ENCODE measurements around the gene LSMEM2. TPM values are rescaled to one million over a fixed set of nuclear protein-coding genes. Genes with fewer than 3 reads are reported as not detected.

Gene LSMEM2
- total and polyA plus RNA-seq, 11 donors, result 1.3 to 68.3 (median 29.7) TPM

GRCh38 chr3:50296721-50297383, 18.0 kb downstream of the LSMEM2 start:
- no peaks in the 10 kb centered on the region for H3K9me3 ChIP-seq
- no peaks in the 10 kb centered on the region for H3K27me3 ChIP-seq
- no peak overlapping the region for H3K4me3 ChIP-seq
- intact Hi-C loops (cut with DNase I), result loop anchor here in 1 of 10 donors (10.0 kb wide), 1 partner anchor 362 kb away; no protein-coding TSS in a partner anchor
- ATAC-seq, result no peak
- TF ChIP-seq CTCF (IDR thresholded peaks at IDR 0.05) (no peak), POLR2A (IDR thresholded peaks at IDR 0.05) (no peak)
- no peak overlapping the region for H3K27ac ChIP-seq
- H3K36me3 ChIP-seq, result peaks cover 0 to 9% (median 0%) of the 10 kb centered on the region in 9 donors
- peak in 2 of 5 donors; percentile 9 to 55 for DNase-seq
- 91 to 96% (median 94%) methylated on average over 17 to 18 of the region's 18 CpGs for WGBS, 4 donors
- H3K4me1 ChIP-seq, result peaks cover 11 to 50% (median 38%) of the 10 kb centered on the region in 12 donors

DNA sequence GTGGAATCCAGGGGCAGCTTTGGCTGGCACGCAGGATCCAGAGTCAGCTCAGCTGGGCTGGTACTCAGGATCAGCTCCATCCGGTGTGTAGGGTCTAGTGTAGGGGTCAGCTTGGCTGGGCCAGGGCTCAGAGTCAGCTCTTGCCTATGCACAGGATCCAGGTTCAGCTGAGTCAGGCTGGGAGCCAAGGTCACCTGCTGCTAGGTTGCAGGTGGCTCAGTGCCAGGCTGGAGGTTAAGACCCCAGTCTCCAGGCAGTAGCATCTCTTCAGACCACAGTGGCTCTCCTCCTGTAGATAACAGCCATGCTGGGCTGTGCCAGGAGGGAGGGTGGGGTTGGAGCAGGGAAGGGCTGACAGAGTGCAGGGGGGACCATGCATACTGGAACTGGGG, 18.5 kb downstream of the LSMEM2 start:
- Histone ChIP-seq H3K4me1 (peaks cover 11 to 55% (median 43%) of the 10 kb centered on the region in 12 donors), H3K27me3 (no peaks in the 10 kb centered on the region), H3K36me3 (peaks cover 0 to 15% (median 0%) of the 10 kb centered on the region in 9 donors), H3K27ac (peak overlapping the region in 1 of 12 donors; percentile 75), H3K9me3 (no peaks in the 10 kb centered on the region), H3K4me3 (no peak overlapping the region)
- intact Hi-C loops (cut with DNase I), result loop anchor here in 1 of 10 donors (10.0 kb wide), 1 partner anchor 363 kb away; no protein-coding TSS in a partner anchor
- DNase-seq (peak in 1 of 5 donors; percentile 11), ATAC-seq (no peak)
- TF ChIP-seq POLR2A (IDR thresholded peaks at IDR 0.05) (no peak), CTCF (IDR thresholded peaks at IDR 0.05) (no peak)
- 81 to 95% (median 86%) methylated on average over 2 of the region's 2 CpGs for WGBS, 4 donors

DNA sequence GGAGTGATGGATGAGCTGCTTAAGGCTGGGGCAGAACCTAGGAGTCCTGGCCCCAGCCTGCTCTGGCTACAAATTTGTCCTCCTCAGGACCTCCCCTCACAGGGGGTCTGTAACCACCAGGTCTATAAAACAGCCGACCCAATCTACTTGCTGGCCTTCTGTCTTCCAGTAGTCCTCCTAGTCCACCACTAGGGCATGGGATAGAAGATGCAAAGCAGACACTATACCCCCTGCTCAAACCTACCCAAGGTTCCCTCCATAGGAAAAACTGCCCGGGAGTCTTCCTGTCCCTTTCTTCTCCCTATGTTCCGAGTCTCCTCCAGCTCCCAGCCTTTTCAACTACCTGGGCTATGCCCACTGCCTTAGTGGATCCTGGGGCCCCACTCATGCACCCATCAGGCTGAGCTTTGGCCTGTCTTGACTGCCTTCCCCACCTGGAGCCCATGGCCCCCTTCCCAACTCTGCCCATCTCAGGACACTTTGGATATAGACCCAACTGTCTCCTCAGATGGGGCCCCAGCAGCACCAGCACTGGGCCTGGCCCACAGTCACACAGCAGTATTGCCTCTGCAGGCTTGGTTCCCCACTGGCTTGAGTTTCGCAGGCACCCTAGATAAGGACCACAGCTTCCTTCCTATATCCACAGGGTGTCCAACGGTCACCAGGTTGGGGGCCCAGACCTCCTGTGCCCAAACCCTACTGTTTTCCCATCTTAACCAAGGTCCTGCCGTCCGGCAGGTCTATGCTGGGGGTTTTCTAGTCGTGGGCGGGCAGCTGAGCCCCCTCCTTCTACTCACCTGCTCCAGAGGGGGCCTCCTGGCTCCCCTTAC, 19.2 kb downstream of the LSMEM2 start:
- DNase-seq (peak in 1 of 5 donors; percentile 10), ATAC-seq (no peak)
- H3K27ac ChIP-seq, result peak overlapping the region; percentile 75 to 97 (median 92)
- peaks cover 11 to 56% (median 42%) of the 10 kb centered on the region in 12 donors for H3K4me1 ChIP-seq
- no peaks in the 10 kb centered on the region for H3K9me3 ChIP-seq
- TF ChIP-seq POLR2A (IDR thresholded peaks at IDR 0.05), result no peak
- peak in 1 of 12 donors; percentile 5 for TF ChIP-seq CTCF (IDR thresholded peaks at IDR 0.05)
- peak overlapping the region; percentile 16 to 81 (median 67) for H3K4me3 ChIP-seq
- WGBS, 4 donors, result 48 to 61% (median 56%) methylated on average over 9 of the region's 9 CpGs
- H3K36me3 ChIP-seq, result peaks cover 0 to 15% (median 0%) of the 10 kb centered on the region in 9 donors
- intact Hi-C loops (cut with DNase I), result loop anchor here in 1 of 10 donors (10.0 kb wide), 1 partner anchor 363 kb away; no protein-coding TSS in a partner anchor
- no peaks in the 10 kb centered on the region for H3K27me3 ChIP-seq
